ENCODE results near the gene PRKCE. TPM values are rescaled to one million over a fixed set of nuclear protein-coding genes. Genes with fewer than 3 reads are reported as not detected.

The PRKCE gene
- total RNA-seq, 4 donors from 2014 or later: 20.0 to 29.7 (median 25.2) TPM

DNA sequence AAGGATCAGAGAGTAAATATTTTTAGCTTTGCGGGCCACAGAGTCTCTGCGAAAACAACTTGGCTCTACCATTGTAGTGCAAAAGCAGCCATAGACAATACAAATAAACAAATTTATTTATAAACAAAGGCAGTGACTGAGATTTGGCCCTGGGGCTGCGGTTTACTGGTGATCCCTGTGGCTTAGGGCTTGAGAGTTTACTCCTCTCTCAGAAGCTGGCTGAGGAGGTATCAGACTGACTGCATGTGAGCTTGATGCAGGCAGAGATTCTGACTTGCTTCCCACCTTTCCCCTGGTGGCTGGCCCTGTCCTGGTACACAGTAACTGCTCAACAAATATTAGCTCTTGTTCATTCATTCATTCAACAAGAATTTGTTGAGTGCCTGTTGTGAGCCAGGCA lies 81.5 kb downstream of the PRKCE start:
- no peaks in the 10 kb centered on the region for H3K27me3 ChIP-seq
- TF ChIP-seq, protein P1, sequence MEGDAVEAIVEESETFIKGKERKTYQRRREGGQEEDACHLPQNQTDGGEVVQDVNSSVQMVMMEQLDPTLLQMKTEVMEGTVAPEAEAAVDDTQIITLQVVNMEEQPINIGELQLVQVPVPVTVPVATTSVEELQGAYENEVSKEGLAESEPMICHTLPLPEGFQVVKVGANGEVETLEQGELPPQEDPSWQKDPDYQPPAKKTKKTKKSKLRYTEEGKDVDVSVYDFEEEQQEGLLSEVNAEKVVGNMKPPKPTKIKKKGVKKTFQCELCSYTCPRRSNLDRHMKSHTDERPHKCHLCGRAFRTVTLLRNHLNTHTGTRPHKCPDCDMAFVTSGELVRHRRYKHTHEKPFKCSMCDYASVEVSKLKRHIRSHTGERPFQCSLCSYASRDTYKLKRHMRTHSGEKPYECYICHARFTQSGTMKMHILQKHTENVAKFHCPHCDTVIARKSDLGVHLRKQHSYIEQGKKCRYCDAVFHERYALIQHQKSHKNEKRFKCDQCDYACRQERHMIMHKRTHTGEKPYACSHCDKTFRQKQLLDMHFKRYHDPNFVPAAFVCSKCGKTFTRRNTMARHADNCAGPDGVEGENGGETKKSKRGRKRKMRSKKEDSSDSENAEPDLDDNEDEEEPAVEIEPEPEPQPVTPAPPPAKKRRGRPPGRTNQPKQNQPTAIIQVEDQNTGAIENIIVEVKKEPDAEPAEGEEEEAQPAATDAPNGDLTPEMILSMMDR (IDR thresholded peaks at IDR 0.05): no peak
- TF ChIP-seq POLR2A (IDR thresholded peaks at IDR 0.05): no peak
- no peaks in the 10 kb centered on the region for H3K9me3 ChIP-seq
- H3K36me3 ChIP-seq: no peaks in the 10 kb centered on the region
- H3K27ac ChIP-seq: no peak overlapping the region
- H3K4me1 ChIP-seq: peaks cover 0 to 9% (median 0%) of the 10 kb centered on the region in 4 donors
- no peak for DNase-seq
- H3K4me3 ChIP-seq: no peak overlapping the region

DNA sequence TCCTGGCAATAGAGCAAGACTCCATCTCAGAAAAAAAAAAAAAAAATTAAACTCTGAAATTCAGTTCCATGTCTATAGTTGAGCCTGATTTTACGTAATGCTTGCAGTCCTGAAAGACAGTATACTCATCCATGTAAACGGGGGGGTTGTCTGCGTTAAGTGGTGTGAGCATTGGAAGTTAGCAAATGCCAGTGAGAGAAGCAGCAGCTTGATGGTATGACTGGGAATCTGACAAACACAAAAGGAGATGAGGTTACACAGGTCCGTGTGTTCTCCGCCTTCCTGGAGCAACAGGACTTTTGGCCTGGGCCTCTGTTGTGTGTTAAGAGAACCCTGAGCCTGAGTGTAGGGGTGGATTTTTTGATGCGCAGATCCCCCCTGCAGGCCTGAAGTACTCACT lies 82.9 kb downstream of the PRKCE start:
- no peak overlapping the region for H3K27ac ChIP-seq
- no peak for DNase-seq
- no peak overlapping the region for H3K4me3 ChIP-seq
- no peaks in the 10 kb centered on the region for H3K9me3 ChIP-seq
- peaks cover 0 to 9% (median 0%) of the 10 kb centered on the region in 4 donors for H3K4me1 ChIP-seq
- no peaks in the 10 kb centered on the region for H3K36me3 ChIP-seq
- TF ChIP-seq, protein P1 (IDR thresholded peaks at IDR 0.05): no peak
- no peak for TF ChIP-seq POLR2A (IDR thresholded peaks at IDR 0.05)
- H3K27me3 ChIP-seq: no peaks in the 10 kb centered on the region

DNA sequence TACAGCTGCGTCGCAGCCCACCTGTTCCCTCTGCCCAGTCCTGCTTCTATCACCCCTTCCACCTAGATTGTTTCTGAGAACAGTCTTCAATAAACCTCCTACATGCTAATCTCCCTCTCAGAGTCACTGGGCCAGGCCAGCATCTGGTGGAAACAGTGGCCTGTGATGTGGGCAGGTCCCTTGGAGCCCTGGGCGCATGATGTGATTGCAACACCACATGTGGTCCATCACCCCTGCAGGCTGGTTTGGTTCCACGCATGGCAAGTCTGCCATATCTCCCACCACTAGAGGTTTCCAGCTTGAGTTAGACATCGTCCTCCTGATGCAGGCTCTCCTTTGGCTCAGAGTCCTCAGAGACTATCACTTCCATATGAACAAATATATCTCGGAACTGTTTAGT lies 83.5 kb downstream of the PRKCE start:
- no peaks in the 10 kb centered on the region for H3K36me3 ChIP-seq
- TF ChIP-seq POLR2A (IDR thresholded peaks at IDR 0.05): no peak
- TF ChIP-seq, protein P1 (IDR thresholded peaks at IDR 0.05): no peak
- no peaks in the 10 kb centered on the region for H3K9me3 ChIP-seq
- no peak for DNase-seq
- no peak overlapping the region for H3K27ac ChIP-seq
- H3K27me3 ChIP-seq: no peaks in the 10 kb centered on the region
- peaks cover 0 to 9% (median 0%) of the 10 kb centered on the region in 4 donors for H3K4me1 ChIP-seq
- no peak overlapping the region for H3K4me3 ChIP-seq

DNA sequence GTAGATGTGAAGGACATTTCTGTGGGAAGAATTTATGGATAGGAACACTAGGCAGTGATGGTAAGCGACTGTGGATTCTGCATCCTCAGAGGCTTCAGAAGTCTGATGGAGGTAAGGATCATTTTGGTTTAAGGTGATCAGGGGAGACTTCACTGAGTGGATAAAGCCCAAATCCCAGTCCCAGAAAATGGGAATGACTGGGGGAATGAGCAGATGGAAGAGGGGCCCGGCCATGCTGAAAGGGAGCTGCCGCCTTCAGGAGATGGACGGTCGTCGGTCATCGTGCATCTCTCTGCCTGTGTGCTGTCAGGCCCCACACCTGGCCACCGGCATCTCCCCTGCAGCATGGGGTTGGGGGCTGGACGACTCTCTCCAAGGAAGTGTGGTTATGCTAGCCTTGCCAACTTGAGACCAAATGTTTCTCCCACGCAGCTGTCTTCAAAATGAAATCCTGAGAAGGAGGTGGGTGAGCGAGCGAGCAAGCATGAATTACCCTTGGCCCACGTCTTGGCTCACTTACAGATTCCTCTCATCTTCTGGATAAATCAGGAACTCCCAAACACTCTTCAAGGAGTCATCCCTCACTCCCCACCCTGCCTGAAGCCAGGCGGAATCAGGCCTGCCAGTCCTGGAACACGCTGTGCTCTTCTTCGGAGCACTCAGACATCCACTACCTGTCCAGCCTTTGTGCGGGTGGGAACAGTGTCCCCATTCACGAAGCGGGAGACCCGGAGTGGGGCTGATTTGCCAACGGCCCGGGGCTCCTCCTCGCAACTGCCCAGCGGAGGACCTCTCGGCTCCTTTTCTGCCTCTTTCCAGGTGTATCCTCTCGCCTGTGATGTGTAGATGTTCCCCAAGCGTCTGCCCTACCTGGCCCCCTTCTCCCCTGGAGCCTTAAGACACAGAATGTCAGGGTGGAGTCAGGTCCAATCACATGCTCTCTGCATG lies 85.6 kb downstream of the PRKCE start:
- H3K4me3 ChIP-seq: no peak overlapping the region
- TF ChIP-seq POLR2A (IDR thresholded peaks at IDR 0.05): no peak
- TF ChIP-seq, protein P1 (IDR thresholded peaks at IDR 0.05): no peak
- H3K36me3 ChIP-seq: no peaks in the 10 kb centered on the region
- DNase-seq: no peak
- peaks cover 0 to 7% (median 0%) of the 10 kb centered on the region in 4 donors for H3K4me1 ChIP-seq
- no peaks in the 10 kb centered on the region for H3K27me3 ChIP-seq
- H3K9me3 ChIP-seq: no peaks in the 10 kb centered on the region
- H3K27ac ChIP-seq: no peak overlapping the region

DNA sequence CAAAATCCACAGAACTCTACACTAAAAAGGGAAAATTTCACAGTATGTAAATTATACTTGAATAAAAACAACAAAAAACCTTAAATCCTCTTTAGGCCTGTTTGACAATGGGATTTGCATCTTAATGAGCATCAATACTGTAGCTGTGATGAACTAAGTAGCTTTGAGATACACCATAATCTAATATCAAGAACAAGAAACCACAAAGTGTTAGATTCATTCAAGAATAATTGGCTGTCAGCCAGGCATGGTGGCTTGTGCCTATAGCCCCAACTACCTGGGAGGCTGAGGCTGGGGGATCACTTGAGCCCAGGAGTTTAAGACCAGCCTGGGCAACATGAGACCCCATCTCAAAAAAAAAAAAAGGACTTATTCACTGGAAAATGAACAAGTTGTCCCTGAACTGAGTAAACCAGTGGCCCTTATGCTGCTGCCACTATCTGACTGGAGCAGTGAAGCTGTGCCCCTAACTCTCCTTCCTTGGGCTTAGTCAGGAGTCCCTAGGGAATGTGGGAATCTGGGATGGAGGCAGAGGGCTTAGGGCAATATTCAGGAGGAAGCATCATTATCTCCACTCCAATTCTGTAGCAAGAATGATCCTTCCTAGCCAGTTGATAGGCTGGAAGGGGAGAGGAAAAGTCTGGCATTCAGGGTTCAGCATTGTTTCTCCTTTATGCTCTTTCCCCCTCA lies 88.5 kb downstream of the PRKCE start:
- Histone ChIP-seq H3K27me3 (no peaks in the 10 kb centered on the region), H3K27ac (no peak overlapping the region), H3K36me3 (no peaks in the 10 kb centered on the region), H3K4me1 (peaks cover 0 to 17% (median 2%) of the 10 kb centered on the region in 4 donors), H3K9me3 (no peaks in the 10 kb centered on the region), H3K4me3 (no peak overlapping the region)
- no peak for DNase-seq
- TF ChIP-seq POLR2A (IDR thresholded peaks at IDR 0.05): no peak
- TF ChIP-seq, protein P1 (IDR thresholded peaks at IDR 0.05): no peak
